B cell (primary cell): ENCODE measurements around the gene LCP1. TPM values are rescaled to one million over a fixed set of nuclear protein-coding genes. Genes with fewer than 3 reads are reported as not detected.

ENCODE experiments used
- ATAC-seq: fragments of 200-7000 bp; cut with Tn5 transposase; one replicate; pipeline ENCODE4 v1.10.0; 2021; ENCODE audit warnings: low read depth, mild to moderate bottlenecking, moderate number of reproducible peaks, moderate library complexity
- CTCF ChIA-PET: fragments of 350-600 bp; sonication (Branson Sonifier 250); formaldehyde crosslinking; loops from one replicate; lab custom pipeline; 2021; ENCODE audit warnings: antibody characterized with exemption, inconsistent platforms; lab: Charles Lee
- POLR2A ChIA-PET: fragments of 350-600 bp; sonication (Branson Sonifier 250); formaldehyde crosslinking; loops from one replicate; lab custom pipeline; 2021; ENCODE audit warnings: antibody characterized with exemption; lab: Charles Lee
- DNase-seq: peaks from one replicate; pipeline ENCODE4 v3.0.0; 2013
- H2AFZ ChIP-seq: 2 replicates; pipeline ENCODE4 v1.6.1; 2012; ENCODE audit warnings: mild to moderate bottlenecking, low read depth, low read length; ENCODE audit not compliant: insufficient read depth, poor library complexity, severe bottlenecking
- H3K27ac ChIP-seq, 2 donors: 1 replicate in 1 of 2; 2 replicates in 1 of 2; pipeline ENCODE4 v1.5.1; 2012 to 2013; ENCODE audit warnings: low read length in 2 of 2, mild to moderate bottlenecking in 2 of 2, moderate library complexity in 1 of 2
- H3K27me3 ChIP-seq, 4 experiments: fragments of 200-600 bp in 1 of 4; sonication (generic) in 1 of 4; replicated peaks in 1 of 4; 1 replicate in 2 of 4; 2 replicates in 2 of 4; pipeline versions ENCODE4 v1.6.1 to v1.7.0; 2013 to 2016; ENCODE audit warnings: low read length in 3 of 4, mild to moderate bottlenecking in 2 of 4, mixed read lengths in 1 of 4, moderate library complexity in 1 of 4; ENCODE audit not compliant: insufficient read depth in 4 of 4, control insufficient read depth in 3 of 4; ENCODE audit errors: control extremely low read depth in 1 of 4
- H3K36me3 ChIP-seq, 2 experiments: replicated peaks in 1 of 2; 1 replicate in 1 of 2; 2 replicates in 1 of 2; pipeline versions ENCODE4 v1.6.1 to v1.7.1; 2013; ENCODE audit warnings: low read length in 1 of 2; ENCODE audit not compliant: insufficient read depth in 2 of 2, control insufficient read depth in 1 of 2; ENCODE audit errors: control extremely low read depth in 1 of 2, extremely low read depth in 1 of 2
- H3K4me1 ChIP-seq, 2 donors: fragments of 200-600 bp in 1 of 2; sonication (generic) in 1 of 2; 1 replicate in 1 of 2; 2 replicates in 1 of 2; pipeline versions ENCODE4 v1.5.1 to v1.6.1; 2013 to 2017; ENCODE audit warnings: low read length in 2 of 2; ENCODE audit not compliant: control insufficient read depth in 2 of 2, insufficient read depth in 2 of 2
- H3K4me2 ChIP-seq: replicated peaks from 2 replicates; pipeline ENCODE3; 2012; ENCODE audit warnings: mild to moderate bottlenecking, low read depth, low read length; ENCODE audit not compliant: poor library complexity, severe bottlenecking
- H3K4me3 ChIP-seq, 5 experiments: fragments of 200-600 bp in 1 of 5; sonication (generic) in 1 of 5; 1 replicate in 3 of 5; 2 replicates in 2 of 5; pipeline versions ENCODE4 v1.5.1 to v1.7.0; 2011 to 2016; ENCODE audit warnings: low read length in 4 of 5, mild to moderate bottlenecking in 4 of 5, low read depth in 2 of 5, control low read depth in 1 of 5, moderate library complexity in 1 of 5; ENCODE audit not compliant: insufficient read depth in 1 of 5; ENCODE audit errors: control extremely low read depth in 1 of 5, extremely low read depth in 1 of 5
- H3K79me2 ChIP-seq: fragments of 200-600 bp; sonication (generic); one replicate; pipeline ENCODE4 v1.6.0; 2016; ENCODE audit warnings: low read length; ENCODE audit not compliant: control insufficient read depth, insufficient read depth
- H3K9ac ChIP-seq: fragments of 200-600 bp; sonication (generic); 2 replicates; pipeline ENCODE4 v1.6.1; 2017; ENCODE audit warnings: mild to moderate bottlenecking, low read length, moderate library complexity
- H3K9me3 ChIP-seq, 3 donors: one replicate each; pipeline versions ENCODE4 v1.6.1 to v1.7.1; 2013; ENCODE audit warnings: low read length in 2 of 3; ENCODE audit not compliant: control insufficient read depth in 2 of 3, insufficient read depth in 1 of 3; ENCODE audit errors: control extremely low read depth in 1 of 3
- H4K20me1 ChIP-seq: 2 replicates; pipeline ENCODE4 v1.6.0; 2012; ENCODE audit warnings: mild to moderate bottlenecking, low read length; ENCODE audit not compliant: insufficient read depth, control insufficient read depth, poor library complexity, severe bottlenecking
- H3K27ac Mint-ChIP-seq: one replicate; pipeline ENCODE4 v1.8.0; 2021; ENCODE audit warnings: mixed read lengths
- H3K27me3 Mint-ChIP-seq: one replicate; pipeline ENCODE4 v1.8.0; 2021; ENCODE audit warnings: mixed read lengths
- H3K4me1 Mint-ChIP-seq: one replicate; pipeline ENCODE4 v1.8.0; 2021; ENCODE audit warnings: mixed read lengths
- H3K4me3 Mint-ChIP-seq: one replicate; pipeline ENCODE4 v1.8.0; 2021; ENCODE audit warnings: mixed read lengths
- H3K9me3 Mint-ChIP-seq: one replicate; pipeline ENCODE4 v1.8.0; 2022; ENCODE audit warnings: mixed read lengths; ENCODE audit not compliant: insufficient read depth
- EZH2 ChIP-seq: IDR thresholded peaks from 2 replicates; pipeline ENCODE4 v1.6.1; 2012; ENCODE audit warnings: borderline replicate concordance, low read depth, mild to moderate bottlenecking, moderate library complexity, low read length; ENCODE audit not compliant: insufficient read depth, poor library complexity, severe bottlenecking
- WGBS: methylation state at CpG from one replicate; pipeline ENCODE4 v1.1.5; 2013; ENCODE audit warnings: missing lambda C conversion rate; ENCODE audit not compliant: insufficient coverage; 5-methylcytosine and 5-hydroxymethylcytosine counted together
- intact Hi-C: fragments of 100-400 bp; cut with micrococcal nuclease; formaldehyde crosslinking; loops from one replicate; pipeline ENCODE4 v1.10.0; 2022
- polyA plus RNA-seq: library from polyadenylated mRNA; depleted of rRNA; stranded (reverse); fragments of >200 nt; gene quantifications from 2 replicates; pipeline ENCODE4 v1.2.3, GENCODE V29; 2012
- total RNA-seq, 2 donors: library from RNA; stranded (reverse); fragments of 120-200 nt in 1 of 2; gene quantifications; 1 replicate in 1 of 2; 2 replicates in 1 of 2; pipeline versions ENCODE4 v1.2.3 to v1.2.4, GENCODE V29; 2013 to 2022
- TF ChIP-seq, protein P1 (sequence below): fragments of 200-600 bp; IDR thresholded peaks from one replicate; pipeline ENCODE4 v1.8.0; 2022; ENCODE audit warnings: antibody characterized with exemption, mild to moderate bottlenecking

Gene LCP1
- total and polyA plus RNA-seq, 2 donors (not counting 1 experiment from before 2014, with no cell fraction given) = 151 to 243 TPM

DNA sequence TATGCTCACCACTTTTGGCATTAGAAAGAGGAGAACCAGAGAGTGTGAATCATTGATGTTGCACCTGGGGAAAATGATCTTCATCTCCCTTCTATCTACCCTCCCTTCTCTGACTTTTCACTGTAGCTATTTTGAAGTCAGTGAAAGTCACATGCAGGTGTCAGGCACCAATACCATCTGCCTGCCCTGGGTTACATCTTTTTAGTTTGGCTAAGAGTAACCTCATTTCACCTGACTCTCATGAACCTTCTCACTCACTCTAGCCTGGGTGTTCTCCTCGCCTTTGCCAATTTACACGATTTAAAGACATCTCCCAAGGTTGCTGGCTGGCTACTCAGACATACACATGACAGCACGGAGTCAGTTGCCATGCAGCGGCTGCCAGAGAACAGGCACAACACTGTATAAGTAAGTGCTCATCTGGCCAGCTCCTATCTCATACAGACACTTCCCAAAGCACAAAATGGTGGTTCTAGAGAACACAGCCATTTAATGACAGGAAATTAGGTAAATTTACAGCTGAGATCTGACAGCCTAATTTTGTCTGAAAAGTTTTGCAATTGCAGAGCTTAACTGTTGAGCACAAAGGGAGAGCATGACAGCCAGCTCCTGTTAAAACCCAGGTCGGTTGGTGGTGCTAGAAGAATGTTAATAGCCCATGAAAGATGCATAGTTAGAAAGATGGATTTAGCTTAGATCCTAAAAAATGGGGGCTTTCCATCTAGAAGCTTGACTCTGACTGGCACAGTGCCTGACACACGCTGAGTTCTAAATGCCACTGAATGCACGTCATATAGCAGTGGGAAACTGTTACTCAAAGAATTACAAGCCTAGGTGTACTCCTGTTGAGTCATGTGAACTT is 32.5 kb downstream of the LCP1 start:
- TF ChIP-seq, protein P1, sequence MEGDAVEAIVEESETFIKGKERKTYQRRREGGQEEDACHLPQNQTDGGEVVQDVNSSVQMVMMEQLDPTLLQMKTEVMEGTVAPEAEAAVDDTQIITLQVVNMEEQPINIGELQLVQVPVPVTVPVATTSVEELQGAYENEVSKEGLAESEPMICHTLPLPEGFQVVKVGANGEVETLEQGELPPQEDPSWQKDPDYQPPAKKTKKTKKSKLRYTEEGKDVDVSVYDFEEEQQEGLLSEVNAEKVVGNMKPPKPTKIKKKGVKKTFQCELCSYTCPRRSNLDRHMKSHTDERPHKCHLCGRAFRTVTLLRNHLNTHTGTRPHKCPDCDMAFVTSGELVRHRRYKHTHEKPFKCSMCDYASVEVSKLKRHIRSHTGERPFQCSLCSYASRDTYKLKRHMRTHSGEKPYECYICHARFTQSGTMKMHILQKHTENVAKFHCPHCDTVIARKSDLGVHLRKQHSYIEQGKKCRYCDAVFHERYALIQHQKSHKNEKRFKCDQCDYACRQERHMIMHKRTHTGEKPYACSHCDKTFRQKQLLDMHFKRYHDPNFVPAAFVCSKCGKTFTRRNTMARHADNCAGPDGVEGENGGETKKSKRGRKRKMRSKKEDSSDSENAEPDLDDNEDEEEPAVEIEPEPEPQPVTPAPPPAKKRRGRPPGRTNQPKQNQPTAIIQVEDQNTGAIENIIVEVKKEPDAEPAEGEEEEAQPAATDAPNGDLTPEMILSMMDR = no peak
- TF ChIP-seq EZH2 = no peak
- Histone ChIP-seq H3K9me3 (no peaks in the 10 kb centered on the region), H4K20me1 (peaks cover 34% of the 10 kb centered on the region), H2AFZ (no peak overlapping the region), H3K9ac (no peak overlapping the region), H3K36me3 (peaks cover 5 to 93% of the 10 kb centered on the region in 2 experiments), H3K4me2 (no peak overlapping the region), H3K27ac (peak overlapping the region in 1 of 2 donors; percentile 31), H3K79me2 (peaks cover 48% of the 10 kb centered on the region), H3K27me3 (no peaks in the 10 kb centered on the region), H3K4me1 (no peaks in the 10 kb centered on the region), H3K4me3 (no peak overlapping the region)
- no peaks in the 10 kb centered on the region for H3K4me1 Mint-ChIP-seq
- DNase-seq (no peak), ATAC-seq (no peak)
- ChIA-PET POLR2A (interaction anchor here (0.8 kb wide), 1 partner anchor 14 kb away, joined by 3 read pairs; no protein-coding TSS in a partner anchor), CTCF (interaction anchor here (1.4 to 2.9 kb wide), 3 partner anchors 10 to 221 kb away, joined by 3 to 19 read pairs (median 5); no protein-coding TSS in a partner anchor)
- H3K27ac Mint-ChIP-seq = peak overlapping the region; percentile 54
- intact Hi-C loops = loop anchor here (5.0 kb wide), 1 partner anchor 33 kb away; the partner anchor contains the start of gene LCP1
- no peaks in the 10 kb centered on the region for H3K9me3 Mint-ChIP-seq
- no peak overlapping the region for H3K4me3 Mint-ChIP-seq
- WGBS = 81% methylated on average over 7 of the region's 7 CpGs
- no peaks in the 10 kb centered on the region for H3K27me3 Mint-ChIP-seq

DNA sequence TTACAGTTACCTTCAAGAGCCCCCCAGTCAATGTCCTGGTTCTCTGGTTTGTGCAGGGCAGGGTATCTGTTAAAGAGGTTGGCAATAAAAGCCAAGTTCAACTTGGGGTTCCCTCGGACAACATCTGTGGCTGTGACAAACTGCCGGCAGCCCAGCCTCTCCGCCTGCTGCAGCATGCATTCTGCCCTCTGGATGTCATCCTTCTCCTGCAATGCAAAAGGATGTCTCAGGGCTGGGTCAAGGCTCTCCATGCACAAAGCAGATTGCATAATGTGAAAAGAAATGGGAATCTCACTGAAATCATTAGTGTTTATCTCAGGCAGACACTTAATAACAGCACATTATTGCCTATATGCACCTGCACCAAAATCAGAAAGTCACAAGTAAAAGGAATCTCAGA is 35.1 kb downstream of the LCP1 start:
- H4K20me1 ChIP-seq = peaks cover 32% of the 10 kb centered on the region
- H3K4me1 ChIP-seq = no peaks in the 10 kb centered on the region
- Mint-ChIP-seq H3K4me1 (no peaks in the 10 kb centered on the region), H3K4me3 (no peak overlapping the region), H3K9me3 (no peaks in the 10 kb centered on the region), H3K27ac (peak overlapping the region; percentile 20), H3K27me3 (no peaks in the 10 kb centered on the region)
- no peak overlapping the region for H3K27ac ChIP-seq
- ChIA-PET POLR2A (no interaction called here), CTCF (no interaction called here)
- TF ChIP-seq EZH2 = no peak
- TF ChIP-seq, protein P1 = no peak
- H3K79me2 ChIP-seq = peaks cover 28% of the 10 kb centered on the region
- intact Hi-C loops = loop anchor here (5.0 kb wide), 1 partner anchor 35 kb away; the partner anchor contains the start of gene LCP1
- H3K9ac ChIP-seq = no peak overlapping the region
- H3K9me3 ChIP-seq = no peaks in the 10 kb centered on the region
- no peak overlapping the region for H3K4me2 ChIP-seq
- 95% methylated on average over 3 of the region's 3 CpGs for WGBS
- no peak overlapping the region for H2AFZ ChIP-seq
- no peak overlapping the region for H3K4me3 ChIP-seq
- no peak for ATAC-seq
- peaks cover 4 to 92% of the 10 kb centered on the region in 2 experiments for H3K36me3 ChIP-seq
- DNase-seq = no peak
- no peaks in the 10 kb centered on the region for H3K27me3 ChIP-seq
